HG03565 (cell line): ENCODE data around the gene CBLB.
"Not testable (repeated sequence)": the region's sequence is repeated elsewhere in the genome, so short reads cannot be mapped to it uniquely, and the experiment has no call there.

ENCODE experiments used
- ATAC-seq: cut with Tn5 transposase; IDR thresholded peaks from one replicate; pipeline ENCODE4 v1.9.1; 2021; ENCODE audit warnings: mild to moderate bottlenecking, moderate library complexity; ENCODE audit not compliant: unreplicated experiment

Gene CBLB

DNA sequence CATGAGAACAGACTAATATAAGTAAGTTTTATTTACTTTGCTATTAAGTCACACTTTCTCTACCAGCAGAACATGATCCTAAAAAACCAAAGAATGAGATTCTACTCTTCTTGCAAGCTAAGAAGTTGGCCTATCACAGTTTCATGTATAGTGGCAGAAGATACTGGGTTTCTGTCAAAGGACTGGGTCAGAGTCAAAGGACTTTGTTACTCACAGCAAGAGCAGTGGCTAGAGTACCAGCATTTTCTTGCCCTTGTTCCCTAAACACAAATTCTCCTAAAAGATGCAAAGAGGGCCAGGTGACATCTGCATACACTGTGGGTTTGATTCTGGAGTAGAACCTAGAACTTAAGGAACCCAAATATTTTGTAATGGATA, 105.2 kb downstream of the CBLB start:
- no peak for ATAC-seq

- no peak for ATAC-seq
Observed at GRCh38 chr3:105762749-105763658, 105.8 kb downstream of the CBLB start.

DNA sequence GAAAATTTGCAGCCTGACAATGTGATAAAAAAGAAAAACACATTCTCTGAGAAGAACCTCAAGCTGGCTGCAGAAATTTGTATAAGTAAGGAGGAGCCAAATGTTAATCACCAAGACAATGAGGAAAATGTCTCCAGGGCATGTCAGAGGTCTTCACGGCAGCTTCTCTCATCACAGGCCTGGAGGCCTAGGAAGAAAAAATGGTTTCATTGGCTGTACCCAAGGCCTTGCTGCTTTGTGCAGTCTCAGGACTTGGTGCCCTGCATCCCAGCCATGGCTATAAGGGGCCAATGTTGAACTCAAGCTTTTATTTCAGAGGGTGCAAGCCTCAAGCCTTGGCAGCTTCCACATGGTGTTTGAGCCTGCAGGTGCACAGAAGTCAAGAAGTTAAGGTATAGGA, 106.6 kb downstream of the CBLB start:
- not testable (repeated sequence) for ATAC-seq

- ATAC-seq = no peak
Observed at GRCh38 chr3:105759442-105760078, 109.3 kb downstream of the CBLB start.

- ATAC-seq = no peak
Observed at GRCh38 chr3:105758451-105758850, 110.4 kb downstream of the CBLB start.

DNA sequence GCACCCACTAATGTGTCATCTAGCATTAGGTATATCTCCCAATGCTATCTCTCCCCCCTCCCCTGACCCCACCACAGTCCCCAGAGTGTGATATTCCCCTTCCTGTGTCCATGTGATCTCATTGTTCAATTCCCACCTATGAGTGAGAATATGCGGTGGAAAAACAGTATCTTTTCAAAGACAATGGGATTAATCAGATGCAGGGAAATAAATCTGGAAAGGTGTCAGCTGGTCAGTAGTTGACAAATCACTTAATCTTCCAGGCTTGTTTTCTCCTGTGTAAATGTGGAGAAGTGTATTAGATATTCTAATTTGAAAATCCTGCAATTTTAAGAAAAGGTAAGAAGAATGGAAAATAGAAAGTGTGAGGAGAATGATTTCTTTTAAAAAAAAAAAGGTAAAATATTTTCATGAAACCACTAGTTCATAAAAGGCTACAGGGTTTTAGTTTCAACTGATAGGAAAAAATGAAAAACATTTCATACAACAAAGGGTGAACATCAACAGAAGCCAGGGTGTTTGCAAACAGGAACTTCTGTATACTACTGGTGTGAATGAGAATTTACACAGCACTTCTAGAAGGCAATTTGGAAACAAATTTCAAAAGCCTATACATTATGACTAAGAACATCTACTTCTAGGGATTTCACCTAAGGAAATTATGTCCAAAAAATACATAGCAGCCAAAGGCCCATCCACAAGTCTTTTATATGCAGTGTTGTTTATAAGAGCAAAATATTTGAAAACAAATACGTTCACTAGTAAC, 113.5 kb downstream of the CBLB start:
- ATAC-seq = no peak

DNA sequence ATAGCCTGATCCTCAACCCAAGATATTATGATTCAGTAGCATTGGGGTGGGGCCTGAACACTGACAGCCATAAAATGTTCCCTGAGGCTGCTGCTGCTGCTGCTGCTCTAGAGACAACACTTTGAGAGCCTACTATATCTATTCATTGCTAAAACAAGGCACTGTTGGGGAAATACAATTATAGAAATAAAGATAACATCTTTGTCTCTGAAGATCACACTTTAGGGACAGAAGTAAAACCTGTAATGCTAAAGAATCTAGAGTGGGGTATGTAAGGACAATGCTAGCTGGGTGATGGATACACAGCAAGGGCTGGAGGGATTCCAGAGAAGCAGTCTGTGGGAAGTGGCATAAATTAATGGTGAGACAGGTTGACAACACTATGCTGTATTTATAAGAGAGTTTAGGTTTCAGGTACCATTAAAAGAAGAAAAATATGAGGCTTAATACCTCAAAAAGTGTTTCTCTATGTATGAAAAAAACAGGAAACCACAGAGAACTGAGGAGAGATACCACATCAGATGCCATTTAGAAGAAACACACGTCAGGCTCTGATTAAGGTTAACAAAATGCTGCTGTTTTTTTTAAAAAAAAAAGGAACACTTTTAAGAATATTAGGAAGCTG, 115.9 kb downstream of the CBLB start:
- ATAC-seq = peak; percentile 46

GRCh38 chr3:105747696-105748095, 121.1 kb downstream of the CBLB start:
- no peak for ATAC-seq

GRCh38 chr3:105747060-105747541, 121.7 kb downstream of the CBLB start:
- ATAC-seq = no peak

DNA sequence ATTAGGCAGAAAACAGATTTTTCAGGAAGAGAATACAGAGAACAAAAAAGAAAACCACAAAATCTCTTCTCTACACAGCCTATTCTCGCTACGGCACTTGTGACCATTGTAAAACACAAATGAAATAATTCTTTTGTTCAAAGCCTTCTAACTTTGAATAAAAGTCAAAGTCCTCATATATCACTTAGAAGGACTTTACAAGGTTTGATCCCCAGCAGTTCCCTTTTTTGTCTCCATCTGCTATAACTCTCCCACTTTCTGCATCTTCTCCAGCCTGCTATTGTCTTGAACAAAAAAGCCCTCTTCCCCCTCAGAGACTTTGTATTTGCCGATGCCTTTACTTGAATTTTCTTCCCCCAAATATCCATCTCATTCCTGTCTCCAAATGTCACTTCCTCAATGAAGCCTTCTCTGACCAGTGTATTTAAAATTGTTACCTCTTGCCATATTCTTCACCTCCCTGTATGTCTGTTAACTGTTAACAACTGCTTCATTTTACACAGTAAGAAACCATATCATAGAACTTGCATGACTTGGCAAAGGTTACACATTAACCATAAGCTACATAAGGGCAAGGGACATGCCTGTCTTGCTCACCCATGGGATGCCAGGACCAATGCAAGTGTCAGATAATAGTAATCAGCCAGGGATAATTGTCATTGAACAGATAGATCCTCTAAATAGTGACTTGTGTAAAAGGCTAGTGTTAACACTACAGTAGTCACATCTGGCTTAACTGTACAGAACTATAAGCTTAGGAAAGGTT, 122.4 kb downstream of the CBLB start:
- ATAC-seq = no peak

- ATAC-seq = no peak
Observed at GRCh38 chr3:105745046-105745445, 123.8 kb downstream of the CBLB start.

- ATAC-seq = no peak
Observed at GRCh38 chr3:105744202-105744601, 124.6 kb downstream of the CBLB start.

GRCh38 chr3:105733356-105733755, 135.5 kb downstream of the CBLB start:
- no peak for ATAC-seq

DNA sequence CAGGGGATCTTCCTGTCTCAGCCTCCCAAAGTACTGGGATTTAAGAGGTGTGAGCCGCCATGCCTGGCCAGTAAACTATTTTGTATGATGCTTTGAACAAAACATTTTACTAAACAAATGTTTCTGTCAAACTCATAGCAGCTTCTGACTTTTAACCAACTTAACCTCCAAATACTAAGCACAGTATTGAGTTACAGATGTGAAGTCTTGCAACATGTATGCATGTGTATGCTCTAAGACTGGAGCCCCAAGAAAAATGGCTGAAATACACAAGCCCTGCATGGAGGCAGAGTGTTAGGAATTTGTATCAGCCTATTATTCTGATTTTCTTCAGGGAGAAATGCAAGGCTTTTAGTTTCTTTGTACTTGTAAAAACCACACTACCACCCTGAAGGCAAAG, 137.1 kb downstream of the CBLB start:
- ATAC-seq = no peak

DNA sequence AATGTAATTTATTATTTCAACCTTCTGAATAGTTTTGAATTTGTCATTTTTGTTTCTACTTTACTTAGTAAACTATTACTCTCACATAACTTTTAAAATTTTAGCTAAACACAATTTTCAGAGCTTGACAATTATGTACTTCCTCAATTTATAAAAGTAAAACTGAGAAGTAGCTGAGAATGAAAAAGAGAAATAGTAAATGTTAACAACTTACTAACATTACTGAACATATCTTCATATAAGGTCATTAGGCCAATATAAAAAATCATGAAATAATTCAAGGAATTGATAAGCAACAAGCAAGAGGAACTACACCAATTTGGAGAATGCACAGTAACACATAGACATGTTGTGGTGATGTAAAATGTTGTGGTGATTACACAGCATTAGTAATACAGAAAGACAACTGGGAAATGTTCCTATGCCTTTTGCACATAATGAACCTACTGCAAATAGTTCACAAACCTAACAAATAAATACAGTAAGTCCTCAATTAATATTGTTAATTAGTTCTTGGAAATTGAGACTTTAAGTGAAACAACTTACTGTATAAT, 137.9 kb downstream of the CBLB start:
- peak; percentile 45 for ATAC-seq

DNA sequence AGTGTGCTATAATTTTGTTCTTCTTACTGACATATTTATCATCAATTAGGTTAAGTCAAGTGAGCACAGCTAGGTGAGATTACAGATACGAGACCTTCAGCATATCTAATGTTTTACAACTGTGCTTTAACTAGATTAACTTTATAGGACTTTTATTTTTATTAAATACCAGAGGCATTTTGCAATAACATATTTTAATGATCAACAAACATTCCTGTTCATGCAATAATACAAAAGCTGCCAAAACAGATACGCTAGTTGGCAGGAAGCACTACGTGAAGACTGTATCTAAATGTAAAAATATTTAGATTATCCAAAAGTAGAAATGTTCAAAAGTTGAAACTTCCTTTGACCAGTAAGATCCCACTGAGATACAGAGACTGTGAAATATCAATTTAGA, 139.1 kb downstream of the CBLB start:
- no peak for ATAC-seq

- no peak for ATAC-seq
Observed at GRCh38 chr3:105728771-105729312, 140.0 kb downstream of the CBLB start.

- ATAC-seq = not testable (repeated sequence)
Observed at GRCh38 chr3:105727036-105727435, 141.8 kb downstream of the CBLB start.

DNA sequence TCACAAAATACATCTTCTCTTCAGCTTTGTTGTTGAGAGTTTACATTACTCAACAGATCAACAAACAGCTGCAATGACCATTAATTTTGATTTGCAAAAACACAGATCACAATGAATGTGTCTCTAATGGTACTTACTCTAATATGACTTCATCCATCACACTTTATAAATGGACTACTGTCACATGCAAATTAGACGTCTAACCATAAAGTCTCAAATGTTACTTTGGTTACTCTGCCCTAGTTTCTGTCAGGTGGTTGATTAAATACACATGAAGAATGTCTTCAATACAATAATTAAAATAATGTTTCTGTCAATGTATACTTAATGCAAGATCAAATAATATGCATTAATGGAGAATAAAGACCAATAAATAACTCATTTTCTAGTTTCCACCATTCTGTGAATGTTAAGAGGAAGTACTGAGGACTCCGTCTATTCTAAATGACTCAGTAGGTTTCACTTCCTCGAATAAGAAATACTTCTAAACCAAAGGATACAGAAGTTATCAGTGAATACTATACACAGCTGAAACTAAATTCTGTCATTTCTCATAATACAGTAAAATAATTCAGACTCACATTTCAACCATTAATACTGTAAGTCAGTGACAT, 145.8 kb downstream of the CBLB start:
- ATAC-seq = peak; percentile 100
